Fibroblast of skin of left quadriceps (primary cell): ENCODE data around the gene PIK3R3.

Experiments
- DNase-seq, 2 experiments: peaks; one replicate each; pipeline ENCODE4 v3.0.0-alpha.2; 2013; ENCODE audit warnings: low read depth in 2 of 2

PIK3R3 gene

GRCh38 chr1:46132529-46133180 lies at the start of gene PIK3R3:
TSS of gene PIK3R3 (minus strand) at chr1:46132629. CDS start at chr1:46131952, 677 bp downstream.
- peak; percentile 98 for DNase-seq

GRCh38 chr1:46181343-46182260 lies 49.2 kb upstream of the PIK3R3 start:
- peak; percentile 46 to 55 for DNase-seq

GRCh38 chr1:46180082-46180616 lies 47.7 kb upstream of the PIK3R3 start:
- DNase-seq = no peak

- DNase-seq = peak; percentile 65 to 73
Observed at GRCh38 chr1:46179138-46180081, 47.0 kb upstream of the PIK3R3 start.

- DNase-seq = no peak
Observed at GRCh38 chr1:46176211-46176865, 43.9 kb upstream of the PIK3R3 start, which contains the start of gene P3R3URF. TSS of gene P3R3URF (minus strand) at chr1:46176488. CDS start at chr1:46176471, 17 bp downstream.

- DNase-seq = no peak
Observed at GRCh38 chr1:46175243-46175642, 42.8 kb upstream of the PIK3R3 start.

- DNase-seq = no peak
Observed at GRCh38 chr1:46174448-46175231, 42.2 kb upstream of the PIK3R3 start, which contains the start of gene TSPAN1. TSS of gene TSPAN1 (plus strand) at chr1:46175087. CDS start at chr1:46181108, 6,021 bp downstream.

GRCh38 chr1:46173361-46173856 lies 41.0 kb upstream of the PIK3R3 start:
- DNase-seq = no peak

- DNase-seq = no peak
Observed at GRCh38 chr1:46172321-46172720, 39.9 kb upstream of the PIK3R3 start.

GRCh38 chr1:46171871-46172270 lies 39.4 kb upstream of the PIK3R3 start:
- no peak for DNase-seq

- no peak for DNase-seq
Observed at GRCh38 chr1:46171351-46171750, 38.9 kb upstream of the PIK3R3 start.

- no peak for DNase-seq
Observed at GRCh38 chr1:46169811-46170454, 37.5 kb upstream of the PIK3R3 start.

- DNase-seq = no peak
Observed at GRCh38 chr1:46168477-46168876, 36.0 kb upstream of the PIK3R3 start.

- DNase-seq = no peak
Observed at GRCh38 chr1:46166521-46167462, 34.4 kb upstream of the PIK3R3 start.

- no peak for DNase-seq
Observed at GRCh38 chr1:46160212-46160611, 27.8 kb upstream of the PIK3R3 start.

- DNase-seq = no peak
Observed at GRCh38 chr1:46159516-46159915, 27.1 kb upstream of the PIK3R3 start.

- DNase-seq = no peak
Observed at GRCh38 chr1:46158312-46159281, 26.2 kb upstream of the PIK3R3 start.
